Limb (tissue), 2 donors: ENCODE data around the gene ASAP2.
A peak's percentile ranks its signal among the peaks of the same experiment; 100 is the strongest.

ENCODE experiments used
- DNase-seq, 2 donors: peaks; one replicate each; pipeline ENCODE4 v3.0.0-alpha.2; 2016; ENCODE audit errors: extremely low spot score in 2 of 2

The ASAP2 gene

DNA sequence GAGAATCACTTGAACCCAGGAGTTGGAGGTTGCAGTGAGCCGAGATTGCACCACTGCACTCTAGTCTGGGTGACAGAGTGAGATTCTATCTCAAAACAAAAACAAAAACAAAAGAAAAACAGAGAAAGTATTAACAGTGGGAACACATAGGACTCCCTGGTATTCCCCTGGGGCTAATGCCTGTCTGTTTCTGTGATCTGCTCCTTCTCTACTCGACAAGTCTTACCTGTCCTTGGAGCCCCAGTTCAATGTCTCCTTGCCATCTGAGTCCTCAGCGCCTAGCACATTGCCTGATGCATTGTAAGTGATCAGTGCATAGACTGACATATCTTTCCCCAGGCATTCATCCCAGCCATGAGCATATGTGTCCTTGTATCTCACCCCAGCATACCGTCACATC lies 85.8 kb downstream of the ASAP2 start:
- no peak for DNase-seq

DNA sequence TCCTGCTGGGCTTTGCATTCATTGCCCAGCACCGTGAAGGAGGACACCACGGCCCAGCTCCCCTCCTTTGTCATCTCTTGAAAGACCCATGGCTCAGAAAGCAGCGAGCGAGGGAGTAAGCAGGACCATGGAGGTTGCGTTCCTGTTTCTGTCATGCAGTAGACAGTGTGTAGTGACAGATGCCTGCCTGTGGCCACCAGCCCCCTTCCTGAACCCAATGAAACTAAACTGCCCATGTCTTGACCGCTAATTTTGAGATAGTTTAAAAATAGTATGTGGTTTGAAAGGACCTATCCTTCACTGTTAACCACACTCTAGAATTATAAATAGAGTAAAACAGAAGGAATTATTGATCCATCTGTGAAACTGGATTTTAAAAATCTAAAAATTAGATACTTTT lies 88.2 kb downstream of the ASAP2 start:
- no peak for DNase-seq

DNA sequence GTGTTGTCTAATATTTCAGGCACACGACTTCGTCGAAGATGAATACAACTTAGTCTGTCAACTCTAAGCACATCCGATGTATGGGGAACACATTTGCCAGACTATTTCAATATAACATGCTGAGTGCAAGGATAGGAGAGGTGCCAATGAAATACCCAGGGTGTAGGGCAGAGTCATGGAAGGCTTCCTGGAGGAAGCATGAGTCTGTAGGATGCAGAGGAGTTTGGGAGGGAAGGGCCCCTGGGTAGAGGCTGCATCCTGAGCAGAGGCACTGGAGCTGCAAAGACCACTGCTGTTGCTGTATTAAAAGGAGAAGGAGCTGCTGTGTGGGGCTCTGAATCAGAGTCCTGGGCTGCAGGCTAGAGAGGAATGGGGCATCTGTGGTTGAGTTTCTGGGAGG lies 89.9 kb downstream of the ASAP2 start:
- no peak for DNase-seq

DNA sequence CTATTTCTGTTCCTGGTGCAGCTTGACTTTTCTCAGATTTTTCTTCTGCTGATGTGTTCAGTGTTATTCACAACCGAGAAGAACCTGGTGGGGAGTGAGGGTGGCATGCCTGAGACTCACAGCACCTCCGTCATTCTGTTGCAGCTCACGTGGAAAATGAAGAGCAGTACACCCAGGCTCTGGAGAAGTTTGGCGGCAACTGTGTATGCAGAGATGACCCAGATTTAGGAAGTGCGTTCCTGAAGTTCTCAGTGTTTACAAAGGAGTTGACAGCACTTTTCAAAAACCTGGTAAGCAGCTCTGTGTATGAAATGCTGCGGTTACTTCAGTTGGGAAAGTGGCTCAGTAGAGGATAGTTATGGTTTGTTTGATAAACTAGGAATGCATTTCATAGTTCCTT lies 90.5 kb downstream of the ASAP2 start:
- no peak for DNase-seq

DNA sequence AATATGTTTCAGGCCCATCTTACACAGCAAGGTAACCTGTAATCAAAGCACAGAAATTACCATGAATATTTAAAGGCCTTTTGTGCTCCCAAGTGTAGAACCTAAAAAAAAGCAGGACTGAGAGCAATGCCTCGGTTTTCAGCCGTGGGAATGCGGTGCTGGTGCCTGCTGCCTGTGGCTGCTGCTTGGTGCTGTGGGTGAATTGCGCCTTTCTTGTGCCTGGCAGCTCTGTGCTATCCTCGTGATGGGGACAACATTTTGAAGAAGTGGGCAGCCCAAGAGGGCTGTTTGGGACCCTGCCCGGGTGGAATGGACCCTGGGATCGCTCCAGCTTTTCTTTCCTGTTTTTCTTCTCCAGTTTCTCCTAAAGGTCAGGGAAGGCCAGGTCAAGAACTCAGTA lies 91.2 kb downstream of the ASAP2 start:
- DNase-seq: no peak

DNA sequence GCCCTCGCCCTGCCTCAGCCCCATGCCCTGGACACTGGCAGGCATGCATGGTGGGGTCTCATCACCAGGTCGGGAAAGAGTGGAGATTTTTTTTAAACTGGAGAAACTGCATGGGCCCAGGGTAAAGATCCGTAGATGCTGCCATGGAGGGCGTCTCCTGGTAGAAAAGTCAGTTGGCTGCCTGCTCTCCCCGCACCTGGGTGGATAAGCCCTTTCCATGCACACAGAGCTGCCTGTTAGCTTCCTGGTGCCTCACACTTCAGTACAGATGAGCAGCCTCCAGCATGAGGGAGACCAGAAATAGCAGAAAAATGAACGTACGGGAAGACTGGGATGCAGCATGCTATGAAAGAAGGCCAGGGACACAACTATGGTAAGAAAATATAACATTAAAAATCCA lies 92.0 kb downstream of the ASAP2 start:
- no peak for DNase-seq

DNA sequence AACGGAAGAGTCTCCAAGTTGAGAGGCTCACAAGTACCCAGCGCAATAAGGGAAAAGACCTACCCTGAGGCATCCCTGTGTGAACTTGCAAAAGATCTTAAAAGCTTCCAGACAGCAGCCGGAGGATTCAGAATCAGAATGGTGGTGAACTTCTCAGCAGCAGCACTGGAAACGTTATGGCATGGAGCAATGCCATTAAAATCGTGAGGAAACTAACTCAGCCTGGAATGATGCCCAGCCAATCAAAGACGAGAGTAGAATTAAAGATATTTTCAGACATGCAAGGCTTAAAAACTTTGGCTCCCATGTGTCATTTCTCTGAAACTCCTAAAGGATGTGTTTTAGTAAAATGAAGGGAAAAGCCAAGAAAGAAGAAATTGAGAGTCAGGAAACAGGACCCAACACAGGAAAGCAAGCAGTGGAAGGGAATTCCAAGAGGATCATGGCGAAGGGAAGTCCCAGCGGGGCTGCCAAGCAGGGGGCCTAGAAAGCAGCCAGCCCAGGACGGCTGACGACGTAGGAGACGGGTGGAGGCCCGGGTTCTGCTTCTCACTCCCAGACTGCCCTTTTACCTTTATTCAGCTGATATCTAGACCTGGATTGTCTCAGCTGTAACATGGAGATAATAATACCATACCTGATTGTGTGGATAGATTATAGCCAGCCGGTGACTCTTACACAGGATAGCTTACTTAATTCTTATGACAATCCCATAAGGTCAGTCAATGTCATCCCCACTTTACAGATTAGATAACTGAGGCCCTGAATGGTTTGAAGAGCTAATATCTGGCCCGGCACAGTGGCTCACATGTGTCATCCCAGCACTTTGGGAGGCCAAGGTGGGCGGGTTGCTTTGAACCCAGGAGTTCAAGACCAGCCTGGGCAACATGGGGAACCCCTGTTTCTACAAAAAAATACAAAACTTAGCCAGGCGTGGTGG lies 92.8 kb downstream of the ASAP2 start:
- no peak for DNase-seq

DNA sequence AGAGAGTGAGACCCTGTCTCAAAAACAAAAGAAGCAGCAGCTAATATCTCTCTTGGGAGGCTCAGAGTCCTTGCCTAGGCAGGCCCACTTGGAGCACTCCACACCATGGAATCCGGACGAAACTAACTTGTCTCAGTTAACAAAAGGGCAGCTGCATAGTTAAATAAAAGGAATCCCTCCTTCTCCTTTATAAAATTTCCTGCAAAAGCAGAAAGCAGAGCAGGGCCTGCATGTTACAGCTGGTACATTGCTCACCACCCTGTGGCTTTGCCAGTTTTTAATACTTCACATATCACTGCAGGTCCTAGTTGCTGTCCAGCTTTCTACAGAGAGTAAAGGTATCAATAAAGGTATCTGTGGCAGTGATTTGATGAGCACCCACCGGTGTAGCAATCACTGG lies 93.6 kb downstream of the ASAP2 start:
- no peak for DNase-seq

DNA sequence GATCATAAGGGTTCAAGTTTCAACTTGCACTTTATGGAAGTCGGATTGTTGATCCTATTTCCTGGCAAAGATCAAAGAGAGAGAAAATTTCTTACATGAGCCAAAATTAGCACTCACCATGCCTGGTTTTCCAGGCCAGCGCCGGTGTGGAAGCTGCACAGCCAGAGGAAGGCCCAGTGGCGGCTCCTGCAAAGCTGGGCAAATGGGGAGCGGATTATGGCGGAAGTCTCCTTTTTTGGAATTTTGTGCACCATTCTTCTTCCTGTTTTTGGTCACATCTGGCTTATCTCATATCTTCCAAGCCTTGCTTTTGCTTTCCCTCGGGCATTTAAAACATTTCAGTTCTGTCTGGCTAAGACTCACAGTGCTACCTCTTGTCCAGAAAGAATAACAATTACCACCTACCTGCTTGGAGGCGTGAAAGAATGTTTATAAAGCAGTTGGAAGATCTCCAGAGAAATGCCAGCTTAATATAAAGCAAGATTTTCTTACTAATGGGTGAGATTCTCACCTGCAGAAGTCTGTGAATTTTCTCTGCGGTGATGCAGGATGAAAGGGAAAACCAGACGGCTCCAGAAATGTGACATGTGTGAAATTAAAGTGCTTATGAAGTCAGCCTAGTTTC lies 94.3 kb downstream of the ASAP2 start:
- no peak for DNase-seq

DNA sequence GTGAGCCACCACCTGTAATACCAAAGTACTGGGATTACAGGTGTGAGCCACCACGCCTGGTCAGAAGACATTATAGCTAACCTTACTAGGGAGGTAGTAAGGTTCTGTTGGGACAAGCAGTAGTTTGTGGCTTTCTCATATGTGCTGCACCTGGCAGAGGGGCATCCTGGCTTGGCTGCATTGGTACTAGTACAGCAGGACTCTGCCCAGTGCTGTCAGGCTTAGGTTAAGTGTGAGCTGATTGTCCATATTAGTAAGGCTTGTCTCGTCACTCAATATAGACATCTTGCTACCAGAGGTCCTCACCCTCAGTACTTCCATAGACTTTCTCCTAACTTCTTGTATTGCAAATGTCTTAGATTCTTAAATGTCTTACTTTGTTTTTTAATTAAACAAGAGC lies 96.1 kb downstream of the ASAP2 start:
- DNase-seq: no peak

DNA sequence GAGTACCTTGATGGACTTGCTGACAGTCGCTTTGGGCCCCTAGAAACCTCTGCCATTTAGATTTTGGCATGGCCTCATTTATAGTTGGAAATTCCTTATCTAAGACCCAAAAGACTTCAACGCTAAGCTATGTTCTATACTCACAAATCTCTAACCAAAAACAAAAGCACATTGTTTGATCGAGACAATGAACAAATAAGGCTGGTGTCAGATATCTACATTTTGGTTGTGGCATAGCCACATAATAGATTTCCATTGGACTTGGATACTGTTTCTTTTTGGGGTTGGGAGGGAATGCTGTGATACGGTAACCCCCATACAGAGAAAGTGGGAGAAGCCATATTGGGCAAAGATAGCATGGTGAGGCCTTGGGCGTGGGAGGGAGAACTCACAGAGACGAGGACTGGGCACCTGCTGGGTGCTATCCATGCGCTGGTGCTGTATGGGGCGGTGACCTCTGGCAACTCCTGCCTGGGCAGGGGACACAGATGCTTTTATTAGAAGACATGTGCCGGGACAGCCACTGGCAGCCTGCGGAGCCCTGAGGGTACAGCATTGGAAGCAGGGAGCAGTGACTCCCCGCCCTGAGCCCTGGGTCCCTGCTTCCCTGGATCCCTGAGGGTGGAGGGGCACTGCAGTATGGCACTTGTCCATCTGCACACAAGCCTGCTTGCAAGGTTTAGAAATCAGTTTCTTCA lies 97.1 kb downstream of the ASAP2 start:
- DNase-seq: no peak

DNA sequence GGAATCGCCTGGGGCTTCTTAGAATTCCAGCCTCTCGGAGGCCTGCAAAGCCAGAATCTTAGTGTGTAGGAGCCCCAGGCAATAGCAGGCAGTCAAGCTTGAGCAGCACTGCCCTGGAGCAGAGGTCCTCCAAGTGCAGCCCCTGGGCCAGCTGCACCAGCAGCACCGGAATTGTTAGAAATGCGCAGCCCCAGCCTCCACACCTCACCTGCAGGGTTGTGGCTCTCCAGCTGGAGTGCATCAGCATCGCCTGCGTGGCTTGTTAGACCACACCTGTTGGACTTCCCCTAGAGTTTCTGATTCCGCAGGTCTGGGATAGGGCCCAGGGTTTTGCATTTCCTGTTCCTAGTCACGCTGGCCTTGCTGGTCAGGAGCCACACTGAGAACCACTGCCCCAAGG lies 100.3 kb downstream of the ASAP2 start:
- DNase-seq: no peak

DNA sequence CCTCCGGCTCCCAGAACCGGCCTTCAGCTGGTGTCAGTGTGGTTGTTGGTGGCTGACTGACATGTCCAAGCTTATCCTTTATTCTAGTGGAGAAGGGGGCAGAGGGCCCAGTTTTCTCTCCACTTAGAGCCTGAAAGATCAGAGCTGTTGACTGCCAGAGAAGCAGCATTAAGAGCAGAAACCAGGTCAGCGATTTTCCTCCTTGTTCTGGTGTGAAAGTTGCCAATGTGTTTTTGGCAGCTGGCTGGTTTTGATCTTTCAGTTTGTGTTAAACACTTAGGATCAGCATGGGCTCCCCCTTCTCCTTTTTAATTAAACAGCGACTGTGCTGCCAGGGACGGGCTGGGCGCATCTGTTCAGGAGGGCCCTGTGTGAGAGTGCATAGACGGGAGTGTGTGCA lies 100.9 kb downstream of the ASAP2 start:
- no peak for DNase-seq

DNA sequence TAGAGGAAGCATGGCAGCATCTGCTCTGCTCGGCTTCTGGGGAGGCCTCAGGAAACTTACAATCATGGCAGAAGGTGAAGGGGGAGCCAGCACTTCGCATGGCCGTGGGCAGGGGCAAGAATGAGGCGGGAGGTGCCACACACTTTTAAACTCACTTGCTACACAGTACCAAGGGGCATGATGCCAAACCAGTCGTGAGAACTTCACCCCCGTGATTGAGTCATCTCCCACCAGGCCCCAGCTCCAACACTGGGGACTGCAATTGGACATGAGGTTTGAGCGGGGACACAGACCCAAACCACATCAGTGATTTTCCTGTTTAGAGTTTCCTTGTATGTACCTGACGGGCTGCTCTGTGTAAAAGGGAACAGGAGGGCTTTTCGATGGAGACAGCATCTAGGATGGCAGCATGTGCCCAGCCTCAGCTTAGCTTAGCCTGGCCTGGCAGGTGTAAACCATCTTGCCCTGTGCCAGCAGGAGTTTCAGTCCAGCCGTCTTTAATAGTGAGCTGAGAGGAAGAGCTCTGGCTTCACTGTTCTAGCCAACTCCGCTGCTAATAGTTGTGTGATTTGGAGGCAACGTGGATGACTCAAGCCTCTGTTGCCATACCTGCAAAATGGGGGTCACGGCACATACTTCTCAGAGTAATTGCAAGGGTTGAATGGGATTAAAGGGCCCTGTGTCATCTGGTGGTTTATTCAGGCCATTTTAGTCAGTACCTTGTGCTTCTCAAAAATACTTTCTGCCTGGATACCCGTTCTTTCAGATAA lies 101.8 kb downstream of the ASAP2 start:
- no peak for DNase-seq

DNA sequence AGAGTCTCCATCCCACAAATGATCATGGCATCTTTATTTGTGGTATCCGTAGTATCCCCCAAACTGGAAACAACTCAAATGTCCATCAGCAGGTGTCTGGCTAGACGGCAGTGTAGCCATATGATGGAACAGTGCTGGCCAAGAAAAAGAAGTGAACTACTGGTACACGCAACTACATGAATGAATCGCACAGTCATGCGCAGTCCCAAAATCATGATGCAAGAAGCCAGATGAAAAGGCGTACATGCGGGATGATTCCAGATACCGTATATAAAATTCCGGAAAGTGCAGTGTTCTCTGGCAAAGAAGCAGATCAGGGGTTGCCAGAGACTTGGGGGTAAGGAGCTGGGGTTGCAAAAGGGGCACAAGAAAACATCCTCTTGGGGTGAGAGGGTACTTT lies 102.5 kb downstream of the ASAP2 start:
- DNase-seq: no peak

DNA sequence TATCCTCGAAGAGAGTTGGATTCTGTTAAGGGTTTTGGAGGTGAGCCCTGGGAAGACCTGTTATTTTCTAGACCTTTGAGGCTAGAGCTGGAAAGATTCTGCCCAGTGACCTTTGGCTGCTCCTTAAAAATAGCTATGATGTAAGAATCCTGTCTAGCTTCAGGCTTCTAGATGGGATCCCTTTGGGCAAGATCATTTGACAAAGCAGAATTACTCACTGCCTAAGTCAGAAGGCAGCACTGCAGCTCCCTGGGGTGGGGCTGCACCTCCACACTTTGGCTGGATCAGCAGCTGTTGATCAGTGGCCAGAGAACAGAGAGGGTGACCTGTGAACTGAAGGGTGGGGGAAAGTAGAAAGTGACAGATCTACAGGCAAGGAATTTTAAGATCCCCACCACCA lies 103.8 kb downstream of the ASAP2 start:
- peak in 1 of 2 donors; percentile 49 for DNase-seq

DNA sequence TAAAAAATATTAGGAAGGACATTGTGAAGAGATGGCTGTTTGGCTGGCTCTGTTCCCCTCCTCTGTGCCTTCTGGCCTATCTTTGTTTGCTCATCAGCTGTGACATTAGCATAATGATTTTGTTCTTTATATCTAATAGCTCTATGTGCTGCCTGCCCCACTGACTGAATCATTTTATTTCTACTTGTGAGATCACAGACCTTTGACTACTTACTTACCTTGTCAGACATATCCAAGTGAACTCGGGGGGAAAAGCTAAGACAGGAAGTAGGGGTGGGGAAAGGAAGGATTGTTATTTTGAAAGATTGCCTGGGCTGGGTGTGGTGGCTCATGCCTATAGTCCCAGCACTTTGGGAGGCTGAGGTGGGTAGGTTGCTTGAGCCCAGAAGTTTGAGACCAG lies 104.2 kb downstream of the ASAP2 start:
- DNase-seq: no peak

DNA sequence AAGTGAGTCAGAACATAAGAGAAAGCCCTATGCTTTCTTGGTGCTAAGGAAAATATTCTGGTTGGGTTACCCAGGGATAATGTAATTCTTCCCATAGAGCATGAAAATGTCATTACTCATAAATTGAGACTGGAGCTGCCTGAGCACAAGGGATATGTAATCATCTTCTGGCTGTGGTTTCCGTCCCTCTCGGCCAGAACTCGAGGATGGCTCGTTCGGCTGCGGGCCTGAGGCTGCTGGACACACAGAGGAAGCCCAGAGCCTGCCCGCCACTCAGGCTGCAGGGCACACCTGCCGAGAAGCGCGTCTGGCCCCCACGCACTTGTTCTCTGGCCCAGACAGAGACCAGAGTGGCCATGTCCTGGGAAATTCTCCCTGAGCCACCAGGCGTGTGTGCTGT lies 104.9 kb downstream of the ASAP2 start:
- DNase-seq: no peak

DNA sequence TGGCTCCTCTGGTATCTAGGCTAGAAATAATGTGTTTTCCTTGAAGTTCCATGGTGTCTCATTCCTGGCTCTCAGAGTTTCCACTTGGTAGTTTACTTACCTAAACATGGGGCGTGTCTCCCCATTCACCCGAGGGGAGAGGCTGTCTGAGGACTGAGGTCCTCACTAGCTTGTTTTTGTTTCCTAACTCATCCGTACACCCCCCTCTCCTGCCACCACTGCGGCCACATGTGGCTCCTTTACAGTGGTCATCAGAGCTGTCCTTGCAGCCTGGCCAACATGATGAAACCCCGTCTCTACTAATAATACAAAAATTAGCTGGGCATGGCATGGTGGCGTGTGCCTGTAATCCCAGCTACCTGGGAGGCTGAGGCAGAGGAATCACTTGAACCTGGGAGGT lies 106.0 kb downstream of the ASAP2 start:
- DNase-seq: no peak

DNA sequence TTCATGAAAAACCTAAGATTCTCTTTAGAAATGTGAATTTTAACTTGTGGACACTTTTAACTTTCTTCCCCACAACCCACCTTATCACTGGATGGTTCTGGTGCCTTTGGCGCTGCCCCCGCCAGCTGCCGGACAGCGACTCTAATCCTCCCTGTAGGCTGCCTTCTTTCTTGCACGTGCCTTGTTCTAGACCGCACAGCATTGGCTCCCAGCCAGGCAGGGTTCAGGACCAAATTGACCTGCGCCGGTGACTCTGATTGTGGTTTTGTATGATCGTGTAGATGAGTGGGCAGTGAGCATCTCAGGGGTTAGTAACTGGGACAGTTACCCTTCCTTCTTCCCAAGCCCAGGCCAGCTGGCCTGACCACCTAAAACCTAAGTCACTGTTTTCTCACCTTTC lies 106.8 kb downstream of the ASAP2 start:
- DNase-seq: no peak

DNA sequence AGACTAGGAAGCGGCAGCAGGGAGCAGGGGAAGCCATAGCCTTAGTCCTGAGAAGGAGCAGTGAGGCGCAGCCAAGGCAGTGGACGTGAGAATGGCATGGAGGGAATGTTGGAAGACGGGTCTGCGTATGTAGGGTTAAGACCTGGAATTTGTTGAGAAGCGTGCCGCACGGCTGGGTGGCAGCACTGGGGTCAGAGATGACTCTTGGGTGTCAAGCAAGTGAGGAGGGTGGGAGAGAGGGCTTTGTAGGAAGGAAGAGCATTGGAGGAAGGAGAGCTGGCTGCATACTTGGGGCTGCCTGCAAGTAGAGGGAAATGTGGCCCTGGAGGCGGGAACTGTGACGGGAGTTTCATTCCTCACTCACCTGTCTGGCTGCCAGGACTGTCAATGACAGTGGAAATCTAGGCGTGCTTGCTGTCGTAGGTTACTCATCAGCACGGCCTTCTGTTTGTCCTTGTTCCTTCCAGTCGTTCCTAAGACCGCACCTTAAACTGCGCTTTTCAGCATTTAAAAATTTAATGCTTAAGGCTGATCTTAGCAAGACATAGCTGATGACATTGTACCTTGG lies 108.8 kb downstream of the ASAP2 start:
- DNase-seq: no peak
